ENCODE data around the gene CCN5.

- TF ChIP-seq CTCF (IDR thresholded peaks at IDR 0.05) (no peak), POLR2AphosphoS5 (IDR thresholded peaks at IDR 0.05; ENCODE audit: insufficient read depth in 1 of 2, low read depth in 1 of 2) (no peak), POLR2A (IDR thresholded peaks at IDR 0.05) (no peak)
Observed at GRCh38 chr20:44770484-44771171, 55.5 kb downstream of the CCN5 start.

All from vagina (tissue), 2 donors.